ENCODE measurements around the gene TMEM91. TPM values are rescaled to one million over a fixed set of nuclear protein-coding genes. Genes with fewer than 3 reads are reported as not detected.
A peak's percentile ranks its signal among the peaks of the same experiment; 100 is the strongest.

TMEM91 gene
- total and polyA plus RNA-seq, 2 of the 13 experiments (the other 11 are each of a cell fraction or from before 2014, with no cell fraction given): 6.3 to 10.3 TPM

- in situ Hi-C loops (cut with HindIII; ENCODE audit: extremely low pct_ligation_motif_present, low pct_unique_long_range_greater_than_20kb): no loop called here
- intact Hi-C loops (cut with micrococcal nuclease; ENCODE audit: unreplicated experiment): no loop called here
Measured at GRCh38 chr19:41421314-41421713, 45.0 kb downstream of the TMEM91 start.

GRCh38 chr19:41421973-41422372, 45.6 kb downstream of the TMEM91 start:
- H3K4me2 ChIP-seq (ENCODE audit: low read depth, low read length): no peak overlapping the region
- H3K9ac ChIP-seq (ENCODE audit: insufficient read depth, low read depth, low read length): no peak overlapping the region
- no TSS peak for BruUV-seq (replicated peaks)
- CTCF ChIA-PET (ENCODE audit: low intra/inter-chr PET ratio, low total read pairs): no interaction called here
- H4K20me1 ChIP-seq (ENCODE audit: insufficient read depth, low read length): no peaks in the 10 kb centered on the region
- H3K27ac ChIP-seq (ENCODE audit: extremely low read length, insufficient read depth, low read length): no peak overlapping the region
- WGBS (ENCODE audit: low lambda C conversion rate): 98% methylated on average over 17 of the region's 20 CpGs
- in situ Hi-C loops (cut with HindIII; ENCODE audit: extremely low pct_ligation_motif_present, low pct_unique_long_range_greater_than_20kb) (no loop called here), intact Hi-C loops (cut with micrococcal nuclease; ENCODE audit: unreplicated experiment) (no loop called here)
- no peak for FAIRE-seq
- no peaks in the 10 kb centered on the region for H3K79me2 ChIP-seq (ENCODE audit: insufficient read depth, low read length)
- H2AFZ ChIP-seq (ENCODE audit: low read length): no peak overlapping the region
- peaks cover 29% of the 10 kb centered on the region for H3K4me1 ChIP-seq (ENCODE audit: insufficient read depth, low read length)
- H3K4me3 ChIP-seq (replicated peaks in 1 of 3; ENCODE audit: insufficient read depth in 1 of 3, low read depth in 2 of 3, low read length in 3 of 3): no peak overlapping the region
- ATAC-seq: no peak
- POLR2A ChIA-PET: no interaction called here
- H3K36me3 ChIP-seq (replicated peaks in 1 of 2; ENCODE audit: control insufficient read depth in 1 of 2, insufficient read depth in 2 of 2, low read length in 2 of 2): peaks cover 20 to 32% of the 10 kb centered on the region in 2 experiments; a peak in 4 of 5 replicates
- DNase-seq (ENCODE audit: low spot score): no peak
- TF ChIP-seq ZNF770 (CRISPR knock-in tag; IDR thresholded peaks at IDR 0.05): no peak
- TF ChIP-seq ZNF883 (CRISPR knock-in tag; IDR thresholded peaks at IDR 0.05; ENCODE audit: not compliant biosample characterization): no peak
- TF ChIP-seq POLR2A (IDR thresholded peaks at IDR 0.05; ENCODE audit: insufficient read depth in 1 of 2, low read depth in 2 of 2, low read length in 2 of 2): no peak
- no peak for TF ChIP-seq MTERF4 (CRISPR knock-in tag; IDR thresholded peaks at IDR 0.05)
- TF ChIP-seq THAP11 (CRISPR knock-in tag; IDR thresholded peaks at IDR 0.05): no peak
- TF ChIP-seq ARNT (IDR thresholded peaks at IDR 0.05): no peak
- TF ChIP-seq ZNF501 (CRISPR knock-in tag; IDR thresholded peaks at IDR 0.05): no peak
- TF ChIP-seq FOSL1 (CRISPR knock-in tag; IDR thresholded peaks at IDR 0.05; ENCODE audit: borderline replicate concordance): no peak
- no peaks in the 10 kb centered on the region for H3K27me3 ChIP-seq (ENCODE audit: control insufficient read depth in 1 of 2, insufficient read depth in 2 of 2, low read length in 2 of 2)
- H3K9me3 ChIP-seq (ENCODE audit: low read length): no peaks in the 10 kb centered on the region

More at GRCh38 chr19:41421314-41421713, 45.0 kb downstream of the TMEM91 start:
- Histone ChIP-seq H3K4me1 (ENCODE audit: insufficient read depth, low read length) (peaks cover 22% of the 10 kb centered on the region), H4K20me1 (ENCODE audit: insufficient read depth, low read length) (no peaks in the 10 kb centered on the region), H3K79me2 (ENCODE audit: insufficient read depth, low read length) (no peaks in the 10 kb centered on the region), H3K27me3 (ENCODE audit: control insufficient read depth in 1 of 2, insufficient read depth in 2 of 2, low read length in 2 of 2) (no peaks in the 10 kb centered on the region), H3K4me2 (ENCODE audit: low read depth, low read length) (no peak overlapping the region), H3K36me3 (replicated peaks in 1 of 2; ENCODE audit: control insufficient read depth in 1 of 2, insufficient read depth in 2 of 2, low read length in 2 of 2) (peaks cover 21 to 32% of the 10 kb centered on the region in 2 experiments; a peak in 4 of 5 replicates), H3K9ac (ENCODE audit: insufficient read depth, low read depth, low read length) (no peak overlapping the region), H3K9me3 (ENCODE audit: low read length) (no peaks in the 10 kb centered on the region), H3K4me3 (replicated peaks in 1 of 3; ENCODE audit: insufficient read depth in 1 of 3, low read depth in 2 of 3, low read length in 3 of 3) (no peak overlapping the region), H2AFZ (ENCODE audit: low read length) (no peak overlapping the region), H3K27ac (ENCODE audit: extremely low read length, insufficient read depth, low read length) (no peak overlapping the region)
- CTCF ChIA-PET (ENCODE audit: low intra/inter-chr PET ratio, low total read pairs): no interaction called here
- DNase-seq (ENCODE audit: low spot score) (no peak), FAIRE-seq (no peak), ATAC-seq (no peak)
- no peak for TF ChIP-seq PREB (CRISPR knock-in tag; IDR thresholded peaks at IDR 0.05)
- no peak for TF ChIP-seq RARA (CRISPR knock-in tag; IDR thresholded peaks at IDR 0.05)
- peak; percentile 19 for TF ChIP-seq AGO2 (optimal IDR thresholded peaks at IDR 0.05; ENCODE audit: low read depth, low read length)
- no peak for TF ChIP-seq SNAPC2 (CRISPR knock-in tag; IDR thresholded peaks at IDR 0.05)
- TF ChIP-seq HNRNPLL (IDR thresholded peaks at IDR 0.05; ENCODE audit: low read depth, low read length, poor library complexity, severe bottlenecking): no peak
- TF ChIP-seq RARG (CRISPR knock-in tag; IDR thresholded peaks at IDR 0.05; ENCODE audit: low read depth): no peak
- 92% methylated on average over 6 of the region's 6 CpGs for WGBS (ENCODE audit: low lambda C conversion rate)
- POLR2A ChIA-PET: no interaction called here
- BruUV-seq (replicated peaks): no TSS peak

All from HepG2 (cell line).